Activated CD4-positive, CD25-positive, alpha-beta regulatory T cell treated with anti-CD3 and anti-CD28 coated beads, Interleukin-2, amount 50 U/mL, for 72 hours (primary cell): ENCODE data around the gene CCDC137.

Experiments used
- DNase-seq: peaks from one replicate; pipeline ENCODE4 v3.0.0; 2021

Gene CCDC137

DNA sequence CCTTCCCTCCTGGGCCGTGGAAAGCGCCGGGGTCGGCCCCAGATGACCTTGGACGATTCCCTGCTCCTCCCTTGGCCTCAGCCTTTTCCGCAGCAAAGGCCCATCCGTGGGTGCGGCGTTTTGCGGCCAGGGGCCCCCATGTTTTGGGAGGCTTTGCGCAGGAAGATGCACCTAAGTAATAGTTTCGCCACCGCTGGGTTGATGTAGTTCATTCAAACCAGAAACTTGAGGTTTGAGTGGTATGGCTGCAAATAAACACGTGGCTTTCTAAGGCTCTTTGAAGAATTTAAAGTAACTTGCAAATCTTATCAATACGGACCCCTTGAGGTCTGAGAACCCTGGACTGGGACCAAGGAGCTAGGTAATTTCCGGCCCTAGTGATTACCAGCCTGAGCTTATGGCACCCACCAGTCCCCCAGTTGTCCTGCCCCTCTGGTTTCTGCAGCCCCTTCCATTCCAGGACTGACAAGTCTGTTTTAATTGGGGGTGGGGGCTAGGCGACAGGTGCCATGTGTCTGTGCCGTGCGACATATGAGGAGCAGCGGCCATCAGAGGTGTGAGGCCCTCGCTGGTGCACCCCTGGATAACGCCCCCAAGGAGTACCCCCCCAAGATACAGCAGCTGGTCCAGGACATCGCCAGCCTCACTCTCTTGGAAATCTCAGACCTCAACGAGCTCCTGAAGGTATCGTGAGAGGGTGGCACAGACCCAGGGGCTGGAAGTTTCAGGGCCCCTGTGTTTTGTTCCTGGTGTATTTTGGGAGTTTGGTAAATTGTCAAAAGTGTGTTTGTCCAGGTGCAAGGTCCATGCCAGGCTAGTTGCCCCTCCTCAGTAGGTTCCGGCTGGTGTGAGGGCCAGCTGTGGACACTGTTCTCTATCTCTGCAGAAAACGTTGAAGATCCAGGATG, 37.5 kb downstream of the CCDC137 start:
- no peak for DNase-seq

DNA sequence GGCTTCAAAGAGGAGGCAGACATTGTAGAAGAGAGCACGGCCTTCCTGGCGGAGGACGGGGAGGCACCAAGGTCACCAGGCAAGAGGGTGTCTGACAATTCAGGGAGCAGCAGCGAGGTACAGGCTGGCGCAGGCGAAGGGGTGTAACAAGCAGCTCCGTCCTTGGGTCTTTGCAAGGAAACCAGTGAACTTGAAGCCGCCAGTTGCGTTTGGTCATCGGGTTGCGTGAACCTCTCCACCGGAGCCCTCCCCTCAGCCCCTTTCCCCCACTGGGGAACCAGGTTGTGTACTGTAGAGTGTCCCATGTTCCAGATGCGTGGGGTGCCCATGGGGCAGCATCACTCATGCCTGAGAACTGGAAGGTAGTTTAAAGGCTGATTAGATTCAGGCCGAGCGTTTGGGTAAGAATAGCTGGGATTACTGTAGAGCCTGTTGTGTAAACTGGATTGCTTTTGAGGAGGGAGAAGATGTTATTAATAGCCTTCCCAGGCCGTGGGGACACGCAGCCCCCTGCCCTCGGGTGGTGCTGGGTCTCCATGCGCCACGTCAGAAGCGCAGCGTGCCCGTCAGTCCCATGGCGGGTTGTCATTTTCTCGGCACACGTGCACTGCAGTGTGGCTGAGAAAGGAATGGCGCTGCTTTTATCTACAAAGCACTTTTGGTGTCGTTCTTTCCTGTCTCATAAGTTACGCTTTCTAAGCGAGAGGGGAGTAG, 39.1 kb downstream of the CCDC137 start:
- no peak for DNase-seq

DNA sequence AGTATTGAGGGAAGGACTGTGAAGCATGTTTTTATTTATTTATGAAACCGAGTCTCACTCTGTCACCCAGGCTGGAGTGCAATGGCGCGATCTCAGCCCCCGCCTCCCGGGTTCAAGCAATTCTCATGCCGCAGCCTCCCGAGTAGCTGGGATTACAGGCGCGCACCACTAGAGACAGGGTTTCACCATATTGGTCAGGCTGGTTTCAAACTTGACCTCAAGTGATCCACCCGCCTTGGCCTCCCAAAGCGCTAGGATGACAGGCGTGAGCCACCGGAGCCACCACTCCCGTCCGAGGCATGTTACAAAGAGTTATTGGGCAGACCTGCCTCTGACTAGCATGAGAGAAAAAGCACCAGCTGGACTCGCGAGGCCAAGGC, 39.7 kb downstream of the CCDC137 start:
- no peak for DNase-seq

DNA sequence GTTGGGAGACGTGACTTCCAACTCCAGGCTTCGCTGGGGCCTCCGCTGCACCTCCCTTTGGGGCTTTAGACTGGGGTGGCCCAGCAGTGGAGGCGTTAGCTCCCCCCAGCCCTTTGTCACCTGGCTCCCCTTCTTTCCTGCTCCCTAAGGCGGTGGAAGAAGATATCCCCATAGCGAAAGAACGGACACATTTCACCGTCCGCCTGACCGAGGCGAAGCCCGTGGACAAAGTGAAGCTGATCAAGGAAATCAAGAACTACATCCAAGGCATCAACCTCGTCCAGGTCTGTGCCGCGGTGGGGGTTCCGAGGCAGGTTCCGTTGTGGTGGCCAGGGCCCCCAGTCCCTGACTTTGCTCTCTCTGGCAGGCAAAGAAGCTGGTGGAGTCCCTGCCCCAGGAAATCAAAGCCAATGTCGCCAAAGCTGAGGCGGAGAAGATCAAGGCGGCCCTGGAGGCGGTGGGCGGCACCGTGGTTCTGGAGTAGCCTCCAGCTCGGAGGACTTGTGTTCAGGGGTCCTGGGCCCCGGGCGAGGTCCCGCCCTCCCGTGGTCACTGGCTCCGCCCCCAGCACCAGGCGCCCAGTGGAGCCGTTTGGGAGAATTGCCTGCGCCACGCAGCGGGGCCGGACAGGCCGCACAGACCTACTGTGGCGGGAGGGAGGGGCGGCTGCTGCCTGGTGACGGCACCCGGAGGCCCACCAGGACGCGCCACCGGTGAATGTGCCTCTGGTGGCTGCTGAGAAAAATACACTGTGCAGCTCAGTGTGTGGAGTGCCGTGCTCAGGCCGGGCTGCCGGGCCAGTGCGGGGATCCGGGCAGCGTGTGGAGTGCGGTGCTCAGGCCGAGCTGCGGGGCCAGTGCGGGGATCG, 40.5 kb downstream of the CCDC137 start:
- no peak for DNase-seq

DNA sequence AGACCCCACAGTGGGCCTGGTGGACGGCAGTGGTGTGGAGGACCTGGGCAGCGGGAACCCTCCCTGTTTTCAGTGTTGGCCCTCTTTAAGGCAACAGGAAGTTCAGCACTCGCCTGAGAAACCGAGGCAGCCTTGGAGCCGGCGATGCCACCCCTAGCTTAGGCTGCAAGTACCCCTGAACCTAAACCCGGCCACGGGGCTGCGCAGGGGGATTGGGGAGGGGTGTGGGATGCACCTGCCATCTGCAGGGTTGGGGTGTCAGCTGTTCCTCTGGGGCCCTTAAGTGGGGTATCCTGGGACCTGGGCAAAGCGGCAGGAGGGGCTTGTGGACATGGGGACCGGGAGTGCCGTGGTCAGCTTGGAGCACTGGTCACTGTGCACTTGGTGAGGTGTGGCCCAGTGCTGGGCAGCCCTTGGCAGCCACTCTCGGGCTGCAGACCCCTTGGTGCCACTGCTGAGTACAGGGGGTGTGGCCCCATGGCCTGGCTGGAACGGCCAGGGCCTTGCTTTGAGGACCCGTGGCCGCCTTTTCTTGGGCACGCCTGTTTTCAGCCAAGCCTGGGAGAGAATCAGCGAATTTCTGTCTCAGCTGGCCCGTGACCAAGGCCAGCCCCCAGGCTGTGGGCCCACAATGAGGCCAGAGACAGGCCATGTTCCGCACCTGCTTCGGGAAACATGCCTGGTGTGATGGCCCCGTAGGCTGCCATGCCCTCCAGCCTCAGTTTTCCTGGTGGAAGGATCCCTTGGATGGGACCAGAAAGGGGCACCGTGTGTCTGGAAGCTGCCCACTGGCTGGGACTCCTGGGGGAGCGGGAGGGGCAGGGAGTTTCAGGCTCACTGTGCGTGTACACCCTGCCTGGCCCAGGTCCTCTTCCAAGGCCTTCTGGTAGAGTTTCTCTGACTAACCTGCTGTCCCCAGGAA, 41.4 kb downstream of the CCDC137 start:
- DNase-seq, result no peak

DNA sequence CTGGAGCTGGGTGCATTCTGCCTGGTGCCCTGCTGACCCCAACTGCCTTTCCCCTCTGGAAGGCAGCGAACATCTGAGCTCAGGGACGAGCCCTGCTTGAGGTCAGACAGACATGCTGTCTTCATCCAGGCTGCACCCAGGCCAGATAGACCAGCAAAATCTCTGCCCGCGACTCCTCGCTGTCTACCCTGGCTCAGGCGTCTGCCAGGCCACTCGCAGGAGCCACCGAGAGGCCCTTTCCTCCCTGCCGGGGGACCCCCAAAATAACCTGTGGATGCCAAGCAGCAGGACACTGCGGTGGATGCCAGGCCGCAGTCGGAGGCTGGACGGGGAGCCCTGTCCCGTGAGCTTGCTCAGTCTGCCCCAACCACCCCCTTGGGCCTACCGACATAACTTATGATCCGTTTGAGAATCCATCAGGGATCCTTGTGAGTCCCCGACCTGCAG, 42.2 kb downstream of the CCDC137 start:
- no peak for DNase-seq

DNA sequence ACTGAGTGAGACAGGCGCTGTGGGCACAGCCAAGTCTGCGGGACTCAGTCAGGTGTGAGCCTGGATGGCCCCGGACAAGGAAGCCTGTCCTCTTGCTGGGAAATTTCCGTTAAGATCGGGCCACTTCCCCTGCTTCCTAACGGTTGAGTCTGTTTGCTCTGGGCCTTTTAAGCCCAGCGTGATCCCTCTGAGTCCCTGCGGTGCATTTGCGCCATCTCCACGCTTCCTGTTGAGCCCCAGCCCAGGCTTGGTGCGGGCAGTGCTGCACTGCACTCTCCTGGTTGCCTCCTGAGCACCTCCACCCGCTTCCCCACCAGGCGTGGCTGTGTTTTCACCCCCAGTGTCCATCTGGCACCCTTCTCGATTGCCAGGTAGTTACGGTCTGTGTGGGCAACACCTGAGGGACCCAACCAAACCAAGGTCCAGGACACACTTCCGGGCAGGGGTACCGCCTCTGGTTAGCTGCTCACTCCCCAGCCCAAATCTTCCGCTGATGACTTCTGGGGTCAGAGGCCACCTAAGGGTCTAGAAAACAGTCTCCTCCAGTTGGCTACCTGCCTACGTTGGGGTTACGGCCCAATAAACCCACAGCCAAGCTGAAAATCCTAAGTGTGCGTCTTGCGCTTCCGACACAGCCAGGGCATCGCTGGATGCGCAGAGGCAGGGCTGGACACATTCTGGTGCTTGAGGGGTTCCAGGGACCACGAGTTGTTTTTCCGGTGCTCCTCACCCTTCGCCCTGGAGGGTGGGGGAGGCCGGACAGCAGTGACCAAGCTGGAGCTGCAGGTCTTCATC, 44.2 kb downstream of the CCDC137 start:
- DNase-seq, result no peak

DNA sequence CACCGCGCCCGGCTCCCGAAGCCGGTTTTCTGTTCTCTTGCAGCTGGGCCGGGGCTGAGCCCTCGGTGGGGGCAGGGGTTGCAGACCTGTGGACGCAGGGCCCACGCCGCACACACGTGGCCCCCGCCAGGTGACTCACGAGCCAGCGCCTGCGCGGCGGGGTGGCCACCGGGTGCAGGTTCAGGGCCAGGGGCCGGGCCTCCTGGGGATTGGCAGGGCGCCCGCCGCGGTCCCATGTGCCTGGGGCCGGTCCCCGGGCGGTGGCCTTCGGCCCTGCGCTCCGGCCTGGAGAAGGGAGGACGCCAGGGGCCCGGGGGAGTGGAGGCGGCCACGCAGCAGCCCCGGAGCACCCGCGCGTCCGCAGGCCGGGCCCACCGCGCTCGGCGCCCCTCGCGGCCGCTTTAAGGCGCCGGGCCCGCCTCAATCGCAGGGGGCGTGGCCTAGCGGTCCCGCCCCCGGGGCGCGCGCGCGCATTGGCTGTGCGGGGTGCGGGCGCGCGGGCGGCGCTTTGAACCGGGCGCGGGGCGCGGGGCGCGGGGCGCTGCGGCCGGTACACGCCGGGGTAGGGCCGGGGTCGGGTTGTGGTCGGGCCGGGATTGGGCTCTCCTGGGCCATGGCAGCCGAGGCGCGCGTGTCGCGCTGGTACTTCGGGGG, 45.4 kb downstream of the CCDC137 start, which contains the start of gene SLC25A10:
TSS of gene SLC25A10 (plus strand) at position 471 of the 654 bp plus-strand sequence. CDS start at position 614, 143 bp downstream.
- peak; percentile 83 for DNase-seq

DNA sequence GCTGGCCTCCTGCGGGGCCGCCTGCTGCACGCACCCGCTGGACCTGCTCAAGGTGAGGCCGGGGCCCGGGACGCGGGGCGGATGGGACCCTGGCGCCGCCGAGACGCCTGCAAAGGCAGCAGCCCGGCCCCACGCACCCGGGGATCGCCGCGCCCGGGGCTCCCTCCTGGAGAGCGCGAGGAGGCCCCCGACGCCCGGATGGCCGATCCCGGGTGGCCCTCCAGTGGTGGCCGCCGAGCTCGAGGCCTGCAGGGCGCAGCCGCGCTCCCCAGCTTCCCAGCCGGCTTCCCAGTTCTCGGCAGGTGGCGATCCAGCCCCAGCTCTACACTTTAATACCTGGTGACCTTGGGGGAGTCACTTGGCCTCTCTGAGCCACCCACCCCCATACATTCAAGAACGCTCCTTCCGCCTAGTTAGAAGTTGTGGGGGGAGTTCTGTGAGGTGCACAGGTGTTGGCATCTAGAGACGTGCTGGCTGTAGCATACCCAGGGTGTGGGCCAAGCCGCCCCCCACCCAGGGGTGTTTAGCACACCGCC, 46.0 kb downstream of the CCDC137 start:
- DNase-seq, result no peak

DNA sequence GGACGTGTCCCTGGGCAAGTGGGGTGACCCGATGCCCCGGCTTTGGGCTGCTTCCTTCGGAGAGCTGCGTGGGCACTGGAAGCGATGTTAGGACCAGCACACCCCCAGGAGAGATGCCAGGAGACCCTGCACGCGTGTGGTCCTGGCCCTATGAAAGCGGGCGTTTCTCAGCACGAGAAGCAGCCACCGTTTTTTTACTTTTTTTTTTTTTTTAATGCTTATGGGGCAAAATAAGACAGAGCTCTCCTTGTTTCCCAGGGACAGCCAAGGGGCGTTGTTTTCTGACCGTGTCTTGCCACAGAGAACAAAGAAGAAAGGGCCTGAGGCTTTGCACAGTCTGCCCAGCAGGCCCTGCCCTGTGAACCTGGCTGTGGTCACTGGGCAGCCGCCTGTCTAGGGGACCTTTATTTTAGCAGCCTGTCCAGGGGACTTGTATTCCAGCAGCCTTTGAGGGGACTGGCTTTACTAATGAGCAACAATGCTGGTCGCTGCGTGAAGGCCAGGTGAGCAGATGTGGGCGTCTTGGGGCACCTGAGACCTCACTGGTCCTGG, 46.5 kb downstream of the CCDC137 start:
- DNase-seq, result no peak

DNA sequence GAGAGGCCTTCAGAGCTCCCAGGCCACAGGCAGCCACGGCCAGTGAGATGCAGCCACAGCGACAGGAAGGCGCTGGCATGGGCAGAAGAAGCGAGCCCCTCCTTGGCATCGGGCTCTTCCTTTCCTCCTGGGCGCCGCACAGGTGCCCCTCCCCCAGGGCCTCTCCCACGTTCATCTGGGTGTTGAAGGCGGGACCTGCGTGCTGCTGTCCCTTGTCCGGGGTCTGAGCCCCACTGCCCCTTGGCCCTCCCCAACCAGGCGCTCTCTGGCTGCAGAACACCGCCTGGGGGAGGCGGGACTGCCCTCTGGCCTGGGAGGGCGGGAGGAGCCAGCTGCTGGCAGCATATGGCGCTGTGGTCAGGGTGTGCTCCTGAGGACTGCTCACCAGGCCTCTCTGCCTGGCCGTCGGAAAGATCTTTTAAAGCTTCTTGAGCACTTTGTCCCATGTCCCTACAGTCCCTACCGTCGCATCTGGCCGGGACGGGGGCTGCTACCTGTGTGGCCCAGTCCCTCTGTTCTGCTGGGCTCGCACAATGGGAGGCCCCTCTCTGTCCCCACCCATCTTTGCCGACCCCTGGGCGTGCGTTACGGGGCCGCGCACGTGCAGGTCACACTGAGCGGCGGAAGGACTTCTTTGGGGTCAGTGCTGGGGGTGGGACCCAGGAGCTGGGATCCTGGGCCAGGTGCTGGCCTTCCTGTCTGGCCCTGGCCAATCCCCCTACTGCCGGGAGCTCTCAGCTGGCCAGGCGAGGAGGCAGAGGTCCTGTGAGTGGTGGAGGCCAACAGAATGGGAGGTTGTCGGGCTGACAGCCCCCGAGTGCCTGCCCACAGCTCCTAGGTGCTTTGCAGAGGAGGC, 47.2 kb downstream of the CCDC137 start:
- no peak for DNase-seq

DNA sequence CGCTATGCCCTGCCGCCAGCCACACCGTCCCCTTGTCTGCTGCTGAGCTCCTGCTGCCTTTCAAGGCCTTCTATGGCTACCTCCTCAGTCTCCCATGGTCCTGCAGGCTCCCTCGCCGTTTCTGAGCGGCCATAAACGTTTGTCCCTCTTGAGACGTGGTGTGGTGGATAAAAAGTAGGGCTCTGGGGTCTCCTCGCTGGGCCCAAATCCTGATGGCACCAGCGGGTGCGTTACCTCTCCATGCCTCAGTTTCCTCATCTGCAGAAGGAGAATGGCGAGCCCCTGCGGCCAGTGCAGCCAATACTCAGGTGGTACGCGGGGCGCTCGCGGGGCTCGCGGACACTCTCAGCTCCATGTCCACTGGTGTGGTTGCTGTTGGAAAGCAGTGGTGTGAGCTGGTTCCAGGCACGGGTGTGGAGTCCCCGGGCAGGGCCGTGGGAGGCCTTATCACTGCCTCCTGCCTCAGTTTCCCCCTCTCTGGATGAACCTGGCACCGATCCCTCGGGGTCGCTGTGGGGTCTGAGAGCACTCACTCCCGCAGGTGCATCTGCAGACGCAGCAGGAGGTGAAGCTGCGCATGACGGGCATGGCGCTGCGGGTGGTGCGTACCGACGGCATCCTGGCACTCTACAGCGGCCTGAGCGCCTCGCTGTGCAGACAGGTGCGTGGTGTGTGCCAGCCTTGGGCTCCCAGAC, 48.0 kb downstream of the CCDC137 start:
- no peak for DNase-seq

DNA sequence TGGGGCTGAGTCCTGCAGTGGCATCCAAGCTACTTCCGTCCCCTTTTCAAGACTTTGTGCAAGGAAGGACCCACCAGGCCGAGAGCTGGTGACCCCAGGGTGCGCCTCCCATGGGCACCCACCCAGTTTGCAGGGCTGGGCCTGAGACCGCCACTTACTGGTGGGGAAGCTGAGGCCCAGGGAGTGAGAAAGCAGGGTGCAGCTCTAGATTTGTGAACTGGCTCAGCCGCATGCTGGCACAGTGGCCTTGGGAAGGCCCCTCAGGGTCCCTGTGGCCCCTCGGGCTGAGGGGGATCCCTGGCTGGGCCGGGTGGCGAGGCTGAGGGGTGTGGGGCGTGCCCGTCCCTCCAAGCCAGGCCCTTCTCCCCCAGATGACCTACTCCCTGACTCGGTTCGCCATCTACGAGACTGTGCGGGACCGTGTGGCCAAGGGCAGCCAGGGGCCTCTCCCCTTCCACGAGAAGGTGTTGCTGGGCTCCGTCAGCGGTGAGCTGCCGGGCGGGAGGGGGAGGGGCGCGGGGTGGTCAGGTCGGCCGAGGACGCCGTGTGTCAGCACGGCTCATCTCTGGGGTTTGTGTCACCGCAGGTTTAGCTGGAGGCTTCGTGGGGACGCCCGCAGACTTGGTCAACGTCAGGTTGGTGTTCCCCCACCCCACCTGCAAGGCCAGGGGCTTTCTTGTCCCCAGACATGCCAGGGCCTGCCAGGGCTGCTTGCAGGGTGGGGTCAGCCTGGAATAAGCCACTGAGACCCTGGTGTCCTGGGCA, 48.8 kb downstream of the CCDC137 start:
- DNase-seq, result no peak

DNA sequence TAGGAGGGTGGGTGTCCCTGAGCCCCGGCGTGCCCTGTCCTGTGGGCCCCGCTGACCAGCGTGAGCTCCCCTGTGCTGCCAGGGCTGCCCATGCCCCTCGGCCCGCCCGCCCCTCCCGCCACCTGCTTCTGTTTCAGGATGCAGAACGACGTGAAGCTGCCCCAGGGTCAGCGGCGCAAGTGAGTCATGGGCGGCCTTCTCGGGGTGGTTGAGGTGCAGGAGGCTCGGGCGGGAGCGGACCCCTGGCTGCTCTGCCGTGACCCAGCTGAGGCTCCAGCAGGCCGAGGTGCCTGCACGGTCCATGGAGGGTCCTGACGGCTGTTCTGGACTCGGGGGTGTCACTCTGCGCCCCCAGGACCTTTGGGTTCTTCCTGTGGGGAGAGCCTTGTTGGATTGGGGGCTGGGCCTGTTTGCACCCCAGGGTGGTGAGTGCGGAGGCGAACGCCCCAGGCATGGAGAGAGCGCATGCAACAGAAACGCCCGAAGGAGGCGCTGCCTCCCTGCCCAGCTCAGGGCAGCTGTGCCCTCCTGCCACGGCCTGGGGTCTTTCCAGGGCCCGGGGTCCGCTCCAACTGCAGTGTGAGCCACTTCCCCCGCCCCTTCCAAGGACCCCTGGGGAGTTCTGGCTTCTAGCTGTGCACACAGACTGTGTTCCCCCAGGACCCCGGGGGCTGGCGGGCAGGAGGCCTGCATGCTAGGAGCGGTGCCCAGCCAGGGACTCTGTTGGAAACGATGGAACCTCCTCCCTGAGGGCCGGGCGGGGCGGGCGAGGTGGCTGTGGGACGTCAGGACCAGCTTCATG, 49.5 kb downstream of the CCDC137 start:
- DNase-seq, result no peak

DNA sequence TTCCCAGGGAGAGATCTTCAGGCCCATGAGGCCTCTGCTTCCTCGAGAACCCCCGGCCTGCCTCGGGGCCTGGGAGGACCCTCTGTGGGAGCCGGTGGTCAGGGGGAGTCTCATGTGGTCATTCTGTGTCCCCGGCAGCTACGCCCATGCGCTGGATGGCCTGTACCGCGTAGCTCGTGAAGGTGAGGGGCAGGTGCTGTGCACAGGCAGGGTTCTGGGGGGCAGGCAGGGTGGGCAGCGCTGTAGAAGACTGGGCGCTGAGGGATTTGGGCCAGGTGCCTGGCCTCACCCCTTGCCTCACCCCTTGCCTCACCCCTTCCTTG, 50.1 kb downstream of the CCDC137 start:
- no peak for DNase-seq

DNA sequence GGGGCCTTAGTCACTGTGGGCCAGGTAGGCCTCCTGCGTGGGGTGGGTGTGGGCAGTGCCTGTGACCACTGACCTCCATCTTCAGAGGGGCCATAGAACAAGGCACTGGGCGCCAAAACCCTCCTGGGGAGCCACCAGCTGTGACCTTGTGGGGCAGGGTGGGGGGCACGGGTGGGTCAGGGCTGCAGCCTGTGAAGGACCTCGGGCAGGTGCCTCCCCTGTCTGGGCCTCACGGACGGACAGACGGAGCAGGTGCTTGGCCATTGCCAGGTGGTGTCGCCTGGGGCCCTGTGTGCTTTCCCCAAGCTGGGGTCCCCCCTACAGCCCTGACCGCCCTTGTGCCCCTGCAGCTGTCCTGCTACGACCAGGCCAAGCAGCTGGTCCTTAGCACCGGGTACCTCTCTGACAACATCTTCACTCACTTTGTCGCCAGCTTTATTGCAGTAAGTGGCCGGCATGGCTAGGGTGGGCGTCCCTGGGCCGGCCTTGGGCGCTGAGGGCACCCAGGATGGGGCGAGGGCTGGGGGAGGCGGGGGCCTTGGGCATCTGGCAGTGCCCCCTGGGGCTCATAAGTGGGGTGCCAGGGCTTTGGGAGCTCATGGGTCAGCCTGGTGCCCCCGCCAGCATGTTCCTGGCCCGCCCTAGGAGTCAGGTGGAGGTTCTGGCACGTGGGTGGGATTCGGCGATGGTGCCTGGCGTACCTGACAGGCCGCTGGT, 50.7 kb downstream of the CCDC137 start:
- DNase-seq, result no peak
